Stimulated activated naive B cell treated with anti-CD40 and anti-IgM and Interleukin-4, amounts not matched to agents 10 μg/mL and 1 μg/mL and 100 μg/mL, for 72 hours (primary cell): ENCODE measurements around the gene STAU1.

Source experiments
- ATAC-seq, 2 donors: fragments of 150-1000 bp; cut with Tn5 transposase; replicated peaks; 2 replicates each; pipeline ENCODE4 v1.10.0; 2021; ENCODE audit warnings: moderate library complexity in 1 of 2
- DNase-seq: peaks from one replicate; pipeline ENCODE4 v3.0.0; 2021
- H3K27ac Mint-ChIP-seq: one replicate; pipeline ENCODE4 v1.8.0; 2022; ENCODE audit warnings: mild to moderate bottlenecking, mixed read lengths
- H3K27me3 Mint-ChIP-seq, 2 donors: one replicate each; pipeline ENCODE4 v1.8.0; 2022; ENCODE audit warnings: mixed read lengths in 2 of 2
- H3K36me3 Mint-ChIP-seq, 2 donors: one replicate each; pipeline ENCODE4 v1.8.0; 2022; ENCODE audit warnings: mixed read lengths in 2 of 2, mild to moderate bottlenecking in 1 of 2
- H3K4me1 Mint-ChIP-seq, 2 donors: one replicate each; pipeline ENCODE4 v1.8.0; 2022; ENCODE audit warnings: mixed read lengths in 2 of 2, mild to moderate bottlenecking in 1 of 2
- H3K4me3 Mint-ChIP-seq, 2 donors: one replicate each; pipeline ENCODE4 v1.8.0; 2022; ENCODE audit warnings: mild to moderate bottlenecking in 2 of 2, mixed read lengths in 2 of 2, moderate library complexity in 1 of 2
- H3K9me3 Mint-ChIP-seq, 2 donors: one replicate each; pipeline ENCODE4 v1.8.0; 2022; ENCODE audit warnings: mixed read lengths in 2 of 2, mild to moderate bottlenecking in 1 of 2

The STAU1 gene, protein sequence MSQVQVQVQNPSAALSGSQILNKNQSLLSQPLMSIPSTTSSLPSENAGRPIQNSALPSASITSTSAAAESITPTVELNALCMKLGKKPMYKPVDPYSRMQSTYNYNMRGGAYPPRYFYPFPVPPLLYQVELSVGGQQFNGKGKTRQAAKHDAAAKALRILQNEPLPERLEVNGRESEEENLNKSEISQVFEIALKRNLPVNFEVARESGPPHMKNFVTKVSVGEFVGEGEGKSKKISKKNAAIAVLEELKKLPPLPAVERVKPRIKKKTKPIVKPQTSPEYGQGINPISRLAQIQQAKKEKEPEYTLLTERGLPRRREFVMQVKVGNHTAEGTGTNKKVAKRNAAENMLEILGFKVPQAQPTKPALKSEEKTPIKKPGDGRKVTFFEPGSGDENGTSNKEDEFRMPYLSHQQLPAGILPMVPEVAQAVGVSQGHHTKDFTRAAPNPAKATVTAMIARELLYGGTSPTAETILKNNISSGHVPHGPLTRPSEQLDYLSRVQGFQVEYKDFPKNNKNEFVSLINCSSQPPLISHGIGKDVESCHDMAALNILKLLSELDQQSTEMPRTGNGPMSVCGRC

DNA sequence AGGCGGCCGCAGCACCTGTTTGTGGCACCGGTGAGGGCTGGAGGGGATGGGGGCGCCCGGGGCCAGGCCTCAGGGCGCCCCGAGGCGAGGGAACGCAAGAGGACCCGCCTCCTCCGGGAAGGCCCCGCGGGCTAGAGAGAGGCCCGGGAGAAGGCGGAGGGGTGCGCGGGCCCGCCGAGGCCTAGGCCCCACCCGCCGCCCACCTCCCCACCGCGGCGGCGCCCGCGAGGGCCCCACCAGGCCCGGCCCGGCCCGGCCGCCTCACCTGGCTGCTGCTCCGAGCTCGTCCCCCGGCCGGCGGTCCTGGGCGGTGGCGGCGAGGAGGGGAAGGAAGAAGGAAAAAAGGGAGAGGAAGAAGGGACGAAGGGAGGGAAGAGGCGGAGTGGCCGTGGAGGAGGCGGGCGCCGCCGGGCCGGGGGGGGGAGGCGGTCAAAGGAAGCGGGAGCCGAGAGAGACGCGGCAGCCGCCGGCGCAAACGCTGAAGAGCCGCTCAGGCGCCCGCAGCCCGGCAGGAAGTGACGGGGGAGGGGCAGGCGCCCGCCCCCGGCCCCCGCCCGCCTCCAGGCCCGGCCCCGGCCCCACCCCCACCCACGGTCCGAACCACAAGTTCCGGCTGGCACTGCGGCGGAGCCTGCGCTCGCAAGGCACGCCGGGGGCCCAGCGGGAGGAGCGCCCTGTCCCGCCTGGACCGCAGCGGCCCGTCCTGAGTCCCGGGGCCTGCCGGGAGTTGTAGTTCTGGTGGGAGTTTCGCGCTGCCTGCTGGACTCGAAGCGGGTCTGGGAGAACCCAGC is at the start of gene STAU1:
Gene STAU1, minus strand, starts transcription at position 484 of the 791 bp plus-strand sequence. CDS start 22,133 bp downstream, outside the sequence.
- H3K36me3 Mint-ChIP-seq: peaks cover 3 to 5% of the 10 kb centered on the region in 2 donors
- no peaks in the 10 kb centered on the region for H3K27me3 Mint-ChIP-seq
- H3K4me3 Mint-ChIP-seq: peak within 1 kb of the TSS; percentile 90 to 94
- DNase-seq: peak; percentile 92
- peaks cover 0 to 1% of the 10 kb centered on the region in 2 donors for H3K9me3 Mint-ChIP-seq
- peaks cover 7 to 38% of the 10 kb centered on the region in 2 donors for H3K4me1 Mint-ChIP-seq
- peak; percentile 96 to 97 for ATAC-seq
- H3K27ac Mint-ChIP-seq: peak within 1 kb of the TSS; percentile 92

DNA sequence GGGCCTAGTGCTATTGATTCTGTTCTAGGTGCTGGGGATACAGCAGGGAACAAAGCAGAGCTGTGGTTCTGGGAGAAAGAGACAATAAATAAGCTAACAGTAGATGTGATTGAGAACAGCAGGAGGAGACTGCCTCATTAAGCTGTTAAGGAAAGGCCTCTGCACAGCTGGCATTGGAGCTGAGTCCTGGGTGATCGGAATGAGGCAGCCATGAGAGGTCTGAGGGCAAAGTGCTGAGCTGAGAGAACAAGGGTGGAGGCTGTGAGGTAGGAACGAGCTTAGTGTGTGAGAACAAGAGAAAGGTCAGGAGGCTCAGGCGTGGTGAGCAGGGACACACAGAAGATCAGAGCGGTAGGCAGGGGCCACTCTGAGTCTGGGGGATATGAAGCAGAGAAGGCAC is 49.4 kb upstream of the STAU1 start:
- peaks cover 46 to 56% of the 10 kb centered on the region in 2 donors for H3K36me3 Mint-ChIP-seq
- H3K27ac Mint-ChIP-seq: no peak overlapping the region
- H3K27me3 Mint-ChIP-seq: no peaks in the 10 kb centered on the region

DNA sequence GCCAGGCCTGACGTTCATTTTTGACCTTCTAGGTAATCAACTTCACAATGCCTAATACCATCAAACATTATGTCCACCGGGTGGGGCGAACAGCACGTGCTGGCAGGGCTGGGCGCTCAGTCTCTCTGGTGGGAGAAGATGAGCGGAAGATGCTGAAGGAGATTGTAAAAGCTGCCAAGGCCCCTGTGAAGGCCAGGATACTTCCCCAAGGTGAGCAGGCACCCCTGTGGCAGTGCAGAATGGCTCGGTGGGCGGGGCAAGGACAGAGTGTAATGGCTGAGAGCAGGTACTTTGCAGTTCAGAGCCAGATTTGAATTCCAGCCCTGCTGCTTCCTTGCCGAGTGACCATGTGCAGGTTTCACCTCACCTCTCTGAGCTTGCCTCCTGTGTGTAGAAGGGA is 48.2 kb upstream of the STAU1 start:
- no peak overlapping the region for H3K27ac Mint-ChIP-seq
- H3K4me3 Mint-ChIP-seq: no peak overlapping the region
- peaks cover 38 to 54% of the 10 kb centered on the region in 2 donors for H3K36me3 Mint-ChIP-seq
- no peak for DNase-seq
- H3K27me3 Mint-ChIP-seq: no peaks in the 10 kb centered on the region
- ATAC-seq: no peak
- H3K4me1 Mint-ChIP-seq: peaks cover 9 to 12% of the 10 kb centered on the region in 2 donors
- no peaks in the 10 kb centered on the region for H3K9me3 Mint-ChIP-seq

More for the DNA sequence above, 49.4 kb upstream of the STAU1 start:
- no peak for DNase-seq
- Mint-ChIP-seq H3K4me1 (peaks cover 8 to 9% of the 10 kb centered on the region in 2 donors), H3K9me3 (no peaks in the 10 kb centered on the region), H3K4me3 (no peak overlapping the region)
- ATAC-seq: no peak

DNA sequence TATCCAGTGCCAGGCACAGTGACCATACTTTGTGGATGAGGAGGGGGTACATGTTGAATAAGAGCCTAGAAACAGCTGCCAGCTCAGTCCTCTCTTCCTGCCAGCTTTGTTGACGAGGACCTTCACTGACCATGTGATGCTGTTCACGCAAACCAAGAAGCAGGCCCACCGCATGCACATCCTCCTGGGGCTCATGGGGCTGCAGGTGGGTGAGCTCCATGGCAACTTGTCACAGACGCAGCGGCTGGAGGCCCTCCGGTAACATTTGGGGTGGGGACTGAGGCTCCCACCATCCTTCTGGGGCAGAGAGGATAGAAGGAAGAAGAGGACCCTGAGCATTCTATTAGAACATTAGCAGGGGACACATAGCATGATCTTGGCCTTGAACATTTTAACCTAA is 46.7 kb upstream of the STAU1 start:
- Mint-ChIP-seq H3K27me3 (no peaks in the 10 kb centered on the region), H3K27ac (no peak overlapping the region), H3K4me3 (no peak overlapping the region), H3K36me3 (peaks cover 50 to 64% of the 10 kb centered on the region in 2 donors), H3K4me1 (peaks cover 22 to 27% of the 10 kb centered on the region in 2 donors), H3K9me3 (no peaks in the 10 kb centered on the region)
- DNase-seq (no peak), ATAC-seq (no peak)

DNA sequence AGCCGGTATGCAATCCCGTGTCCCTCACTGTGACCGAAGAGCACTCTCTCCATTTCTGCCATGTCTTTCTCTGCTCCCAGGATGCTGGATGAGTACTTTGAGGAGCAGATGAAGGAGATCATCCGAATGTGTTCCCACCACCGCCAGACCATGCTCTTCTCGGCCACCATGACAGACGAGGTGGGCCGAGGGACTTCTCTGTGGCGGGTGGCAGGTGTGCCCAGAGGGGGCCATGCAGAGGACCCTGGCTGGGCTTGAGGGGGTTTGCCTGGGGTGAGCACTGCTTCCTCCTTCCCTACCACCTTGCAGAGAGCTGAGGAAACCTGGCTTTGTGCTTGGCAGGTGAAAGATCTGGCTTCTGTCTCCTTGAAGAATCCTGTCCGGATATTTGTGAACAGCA is 45.1 kb upstream of the STAU1 start:
- no peaks in the 10 kb centered on the region for H3K9me3 Mint-ChIP-seq
- no peaks in the 10 kb centered on the region for H3K27me3 Mint-ChIP-seq
- ATAC-seq (no peak), DNase-seq (no peak)
- H3K4me3 Mint-ChIP-seq: no peak overlapping the region
- peak overlapping the region; percentile 47 for H3K27ac Mint-ChIP-seq
- peaks cover 52 to 65% of the 10 kb centered on the region in 2 donors for H3K36me3 Mint-ChIP-seq
- H3K4me1 Mint-ChIP-seq: peaks cover 22 to 33% of the 10 kb centered on the region in 2 donors

DNA sequence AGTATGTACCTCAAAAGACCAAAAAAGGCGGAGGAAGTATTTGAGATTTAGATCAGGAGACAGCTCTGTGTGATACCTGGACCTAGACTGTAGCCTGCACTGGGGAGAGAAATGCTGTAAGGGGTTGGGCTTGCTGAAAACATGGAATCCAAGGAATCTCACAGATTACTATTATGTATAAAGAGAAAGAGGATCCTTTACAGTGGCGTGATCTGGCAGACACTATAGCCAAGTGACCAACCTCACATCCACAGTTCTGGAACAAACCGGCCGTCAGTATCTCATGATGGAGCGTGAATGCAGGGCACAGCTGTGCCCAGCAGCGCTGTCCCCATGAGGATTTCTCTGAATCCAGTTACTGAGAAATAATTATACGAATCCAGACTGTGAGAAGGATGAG is 43.3 kb upstream of the STAU1 start:
- H3K4me3 Mint-ChIP-seq: no peak overlapping the region
- peaks cover 47 to 58% of the 10 kb centered on the region in 2 donors for H3K36me3 Mint-ChIP-seq
- no peak for DNase-seq
- peaks cover 19 to 33% of the 10 kb centered on the region in 2 donors for H3K4me1 Mint-ChIP-seq
- no peak for ATAC-seq
- H3K9me3 Mint-ChIP-seq: no peaks in the 10 kb centered on the region
- H3K27ac Mint-ChIP-seq: peak overlapping the region; percentile 95
- no peaks in the 10 kb centered on the region for H3K27me3 Mint-ChIP-seq

DNA sequence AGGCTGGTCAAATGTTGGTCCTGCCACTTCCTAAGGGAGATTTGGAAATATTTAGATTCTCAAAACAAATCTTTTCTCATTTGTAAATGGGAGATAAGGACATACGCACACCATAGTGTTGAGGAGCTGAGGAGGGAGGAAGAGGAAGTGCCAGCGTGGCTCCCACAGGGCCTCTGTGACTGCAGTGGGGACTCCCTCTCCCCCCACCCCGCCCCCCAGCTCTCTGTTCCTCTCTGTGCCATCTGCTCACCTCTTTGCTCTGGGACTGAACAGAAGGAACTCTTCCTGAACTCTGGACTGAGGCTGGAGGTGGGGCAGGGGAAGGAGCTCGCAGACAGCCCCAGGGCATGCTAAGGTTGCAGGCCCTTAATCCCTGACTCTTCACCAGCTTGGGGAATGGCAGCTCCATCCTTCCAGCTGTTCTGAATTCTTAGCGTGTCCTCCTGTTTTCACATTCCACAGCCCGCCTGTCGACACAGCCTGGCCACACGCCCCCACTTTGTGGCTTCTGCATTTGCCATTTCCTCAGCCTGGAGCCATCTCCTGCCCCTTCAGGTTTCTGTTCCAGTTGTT is 42.5 kb upstream of the STAU1 start:
- Mint-ChIP-seq H3K4me3 (peak overlapping the region; percentile 54 to 74), H3K27ac (peak overlapping the region; percentile 95), H3K36me3 (peaks cover 51 to 59% of the 10 kb centered on the region in 2 donors), H3K9me3 (no peaks in the 10 kb centered on the region), H3K27me3 (no peaks in the 10 kb centered on the region), H3K4me1 (peaks cover 19 to 33% of the 10 kb centered on the region in 2 donors)
- DNase-seq (peak; percentile 35), ATAC-seq (peak; percentile 95 to 97)

DNA sequence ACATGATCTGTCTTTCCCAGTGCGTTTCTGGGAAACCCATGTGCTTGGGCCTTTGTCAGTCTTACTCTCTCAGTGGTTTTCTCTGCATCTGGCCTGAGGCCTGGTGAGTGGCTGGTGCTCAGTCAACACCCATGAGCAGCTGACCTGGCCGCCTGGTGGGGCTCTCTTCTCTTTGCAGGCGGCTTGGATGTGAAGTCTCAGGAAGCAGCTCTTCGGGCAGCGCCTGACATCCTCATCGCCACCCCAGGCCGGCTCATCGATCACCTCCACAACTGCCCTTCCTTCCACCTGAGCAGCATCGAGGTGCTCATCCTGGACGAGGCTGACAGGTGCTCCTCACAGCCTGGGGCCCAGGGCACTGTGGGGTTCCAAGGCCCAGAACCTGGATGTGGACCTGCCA is 41.9 kb upstream of the STAU1 start:
- H3K9me3 Mint-ChIP-seq: no peaks in the 10 kb centered on the region
- peaks cover 19 to 31% of the 10 kb centered on the region in 2 donors for H3K4me1 Mint-ChIP-seq
- peak overlapping the region; percentile 12 to 25 for H3K4me3 Mint-ChIP-seq
- no peaks in the 10 kb centered on the region for H3K27me3 Mint-ChIP-seq
- H3K36me3 Mint-ChIP-seq: peaks cover 54 to 64% of the 10 kb centered on the region in 2 donors
- ATAC-seq (no peak), DNase-seq (no peak)
- peak overlapping the region; percentile 95 for H3K27ac Mint-ChIP-seq

DNA sequence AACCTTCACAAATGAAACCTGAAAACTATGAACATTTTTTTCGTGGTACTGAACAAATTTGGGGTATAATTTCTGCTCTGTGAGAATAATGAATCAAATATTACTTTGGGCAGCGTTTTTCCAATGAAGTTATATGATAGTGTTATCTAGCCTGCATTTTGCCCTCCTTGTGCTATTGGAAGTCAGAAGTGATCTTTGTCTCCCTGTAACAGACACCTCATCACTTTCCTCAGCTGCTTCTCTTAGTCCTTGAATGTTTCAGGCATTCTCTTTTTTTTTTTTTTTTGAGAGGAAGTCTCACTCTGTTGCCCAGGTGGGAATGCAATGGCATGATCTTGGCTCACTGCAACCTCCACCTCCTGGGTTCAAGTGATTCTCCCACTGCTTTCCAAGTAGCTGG is 41.2 kb upstream of the STAU1 start:
- peaks cover 50 to 61% of the 10 kb centered on the region in 2 donors for H3K36me3 Mint-ChIP-seq
- no peak overlapping the region for H3K27ac Mint-ChIP-seq
- no peaks in the 10 kb centered on the region for H3K9me3 Mint-ChIP-seq
- H3K4me1 Mint-ChIP-seq: peaks cover 17 to 25% of the 10 kb centered on the region in 2 donors
- no peak overlapping the region for H3K4me3 Mint-ChIP-seq
- no peak for ATAC-seq
- no peak for DNase-seq
- H3K27me3 Mint-ChIP-seq: no peaks in the 10 kb centered on the region

DNA sequence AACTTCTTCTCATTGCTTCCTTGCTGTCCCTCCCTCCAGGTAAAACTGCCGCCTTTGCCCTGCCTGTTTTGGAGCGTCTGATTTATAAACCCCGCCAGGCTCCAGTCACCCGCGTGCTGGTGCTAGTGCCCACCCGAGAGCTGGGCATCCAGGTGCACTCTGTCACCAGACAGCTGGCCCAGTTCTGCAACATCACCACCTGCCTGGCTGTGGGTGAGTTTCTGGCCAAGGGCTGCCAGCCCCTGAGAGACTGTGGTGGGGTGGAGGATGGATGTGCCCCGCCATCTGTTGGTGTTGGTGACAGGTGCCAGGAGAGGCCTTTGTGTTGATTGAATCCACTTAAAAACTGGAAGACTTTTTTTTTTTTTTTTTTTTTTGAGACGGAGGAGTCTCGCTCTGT is 40.5 kb upstream of the STAU1 start:
- H3K27ac Mint-ChIP-seq: no peak overlapping the region
- no peaks in the 10 kb centered on the region for H3K9me3 Mint-ChIP-seq
- no peak overlapping the region for H3K4me3 Mint-ChIP-seq
- peaks cover 47 to 58% of the 10 kb centered on the region in 2 donors for H3K36me3 Mint-ChIP-seq
- no peak for DNase-seq
- H3K27me3 Mint-ChIP-seq: no peaks in the 10 kb centered on the region
- no peak for ATAC-seq
- peaks cover 15 to 24% of the 10 kb centered on the region in 2 donors for H3K4me1 Mint-ChIP-seq

DNA sequence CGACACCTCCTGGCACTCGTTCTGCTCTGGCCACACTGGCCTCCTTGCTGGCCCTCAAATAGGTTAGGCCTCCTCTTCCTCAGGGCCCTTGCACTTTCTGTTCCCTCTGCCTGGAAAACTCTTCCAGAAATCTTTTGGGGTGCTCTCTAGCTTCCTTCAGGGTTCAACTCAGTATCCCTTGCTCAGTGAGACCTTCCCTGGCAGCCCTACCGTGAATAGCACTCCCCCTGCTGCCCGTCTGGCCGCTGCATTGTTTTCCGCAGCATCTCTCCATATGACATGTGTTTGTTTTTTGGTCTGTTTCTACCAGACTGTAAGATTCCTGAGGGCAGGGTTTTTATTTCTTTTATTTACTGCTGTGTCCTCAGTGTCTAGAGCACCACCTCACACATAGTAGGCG is 37.8 kb upstream of the STAU1 start:
- no peaks in the 10 kb centered on the region for H3K9me3 Mint-ChIP-seq
- DNase-seq (no peak), ATAC-seq (no peak)
- H3K27me3 Mint-ChIP-seq: no peaks in the 10 kb centered on the region
- peaks cover 10 to 19% of the 10 kb centered on the region in 2 donors for H3K4me1 Mint-ChIP-seq
- H3K36me3 Mint-ChIP-seq: peaks cover 40 to 53% of the 10 kb centered on the region in 2 donors
- H3K27ac Mint-ChIP-seq: peak overlapping the region; percentile 69
- H3K4me3 Mint-ChIP-seq: no peak overlapping the region

DNA sequence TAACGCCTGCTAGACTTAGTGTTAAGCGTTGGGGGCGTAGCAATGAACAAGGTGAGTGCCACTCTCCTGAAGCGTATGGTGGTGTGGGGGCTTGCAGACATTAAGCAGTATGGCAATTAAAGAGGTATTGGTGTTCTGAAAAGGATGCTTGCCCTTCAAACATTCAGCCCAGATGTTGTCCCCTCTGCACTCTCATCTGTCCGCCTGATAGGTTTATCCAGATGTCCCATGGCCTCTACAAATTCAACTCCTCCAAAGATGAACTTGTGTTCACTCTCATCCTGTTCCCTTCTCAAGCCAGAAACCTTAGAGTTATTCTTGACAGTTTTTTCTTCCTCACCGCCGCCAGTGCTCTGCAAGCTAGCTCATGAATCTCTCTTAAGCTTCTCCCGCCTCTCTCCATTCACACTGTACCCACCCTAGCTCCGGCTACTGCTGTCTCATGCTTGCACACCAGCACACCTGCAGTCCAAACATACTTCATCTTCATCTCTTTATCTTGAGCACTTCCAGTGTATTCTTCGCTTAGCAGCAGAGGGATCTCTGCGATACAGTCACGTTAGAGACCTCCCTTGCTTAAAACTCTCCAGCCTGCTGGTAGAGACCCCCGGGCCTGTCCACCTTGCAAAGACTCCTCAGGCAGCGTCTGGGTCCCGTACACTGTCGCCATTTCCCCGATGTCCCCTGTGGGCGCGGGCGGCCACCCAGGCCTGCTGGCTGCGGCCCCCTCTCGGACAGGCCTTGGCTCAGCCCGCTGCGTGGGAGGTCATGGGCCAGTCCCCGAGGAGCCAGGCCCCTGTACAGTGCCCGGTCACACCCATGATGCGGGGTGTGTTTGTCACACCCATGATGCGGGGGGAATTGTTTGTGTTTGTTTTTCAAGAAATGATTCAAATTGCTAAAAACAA is 32.0 kb upstream of the STAU1 start:
- DNase-seq (no peak), ATAC-seq (no peak)
- Mint-ChIP-seq H3K9me3 (no peaks in the 10 kb centered on the region), H3K4me3 (peak overlapping the region; percentile 84 to 100), H3K27me3 (no peaks in the 10 kb centered on the region), H3K27ac (peak overlapping the region; percentile 100), H3K4me1 (peaks cover 16 to 18% of the 10 kb centered on the region in 2 donors), H3K36me3 (peaks cover 10 to 27% of the 10 kb centered on the region in 2 donors)
